Activated CD4-positive, alpha-beta memory T cell treated with anti-CD3 and anti-CD28 coated beads, Interleukin-2, amount 10 ng/mL, durations not matched to agents 7 days and 5 days (primary cell): ENCODE data around the gene SHKBP1. TPM values are rescaled to one million over a fixed set of nuclear protein-coding genes. Genes with fewer than 3 reads are reported as not detected.

Experiments used
- CTCF ChIA-PET: fragments of 350-600 bp; sonication (Branson Sonifier 250); formaldehyde crosslinking; loops from one replicate; lab custom pipeline; 2021; ENCODE audit warnings: antibody characterized with exemption, inconsistent platforms; lab: Charles Lee
- POLR2A ChIA-PET: fragments of 350-600 bp; sonication (Branson Sonifier 250); formaldehyde crosslinking; loops from one replicate; lab custom pipeline; 2021; ENCODE audit warnings: antibody characterized with exemption; lab: Charles Lee
- DNase-seq: peaks from one replicate; pipeline ENCODE4 v3.0.0-alpha.2; 2020
- H3K27ac Mint-ChIP-seq: one replicate; pipeline ENCODE4 v1.8.0; 2021; ENCODE audit warnings: mild to moderate bottlenecking, mixed read lengths
- H3K27me3 Mint-ChIP-seq: one replicate; pipeline ENCODE4 v1.8.0; 2021; ENCODE audit warnings: mixed read lengths
- H3K36me3 Mint-ChIP-seq: one replicate; pipeline ENCODE4 v1.8.0; 2021; ENCODE audit warnings: low read depth, mixed read lengths
- H3K4me1 Mint-ChIP-seq: one replicate; pipeline ENCODE4 v1.8.0; 2021; ENCODE audit warnings: mixed read lengths
- H3K4me3 Mint-ChIP-seq: one replicate; pipeline ENCODE4 v1.8.0; 2021; ENCODE audit warnings: mild to moderate bottlenecking, mixed read lengths
- H3K9me3 Mint-ChIP-seq: one replicate; pipeline ENCODE4 v1.8.0; 2021; ENCODE audit warnings: mixed read lengths
- total RNA-seq, 2 experiments: library from RNA; stranded (reverse); gene quantifications; one replicate each; pipeline ENCODE4 v1.2.3, GENCODE V29; 2021

SHKBP1 gene
- total RNA-seq, 2 experiments from 2014 or later: 139 to 150 TPM

DNA sequence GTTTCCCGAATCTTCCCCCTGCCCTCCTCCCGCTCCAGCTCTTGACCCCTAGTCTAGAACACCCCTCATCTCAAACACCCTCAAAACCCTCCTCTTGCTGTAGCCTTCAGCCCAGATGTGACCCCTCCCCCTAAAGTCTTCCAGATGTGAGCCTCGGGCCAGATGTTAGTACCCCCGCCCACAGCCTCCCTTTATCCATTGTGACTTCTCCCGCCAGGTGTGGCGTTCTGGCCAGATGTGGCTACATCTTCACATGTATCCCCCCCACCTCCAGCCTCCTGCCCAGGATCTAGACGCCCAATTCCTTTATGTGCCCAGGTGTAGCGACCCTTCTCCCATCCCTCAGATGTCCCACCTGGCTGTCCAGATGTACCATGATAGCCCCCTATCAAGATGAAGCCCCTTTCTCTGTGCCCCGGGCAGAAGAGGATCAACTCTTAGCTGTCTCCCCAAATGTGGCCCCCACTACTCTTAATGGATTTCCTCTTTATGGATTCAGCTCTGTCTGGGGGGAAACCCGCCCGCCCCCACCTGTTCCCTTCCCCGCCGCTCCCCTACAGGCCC, 24.0 kb downstream of the SHKBP1 start:
- H3K4me1 Mint-ChIP-seq: peaks cover 66% of the 10 kb centered on the region
- H3K27ac Mint-ChIP-seq: no peak overlapping the region
- CTCF ChIA-PET: interaction anchor here (1.3 to 4.9 kb wide), 2 partner anchors 13 to 34 kb away, joined by 5 to 24 read pairs; no protein-coding TSS in a partner anchor
- no peaks in the 10 kb centered on the region for H3K9me3 Mint-ChIP-seq
- POLR2A ChIA-PET: interaction anchor here (1.1 to 2.8 kb wide), 3 partner anchors 9 to 196 kb away, joined by 3 to 10 read pairs (median 3); no protein-coding TSS in a partner anchor
- DNase-seq: no peak
- H3K27me3 Mint-ChIP-seq: peaks cover 45% of the 10 kb centered on the region
- H3K36me3 Mint-ChIP-seq: no peaks in the 10 kb centered on the region
- peak overlapping the region; percentile 30 for H3K4me3 Mint-ChIP-seq

DNA sequence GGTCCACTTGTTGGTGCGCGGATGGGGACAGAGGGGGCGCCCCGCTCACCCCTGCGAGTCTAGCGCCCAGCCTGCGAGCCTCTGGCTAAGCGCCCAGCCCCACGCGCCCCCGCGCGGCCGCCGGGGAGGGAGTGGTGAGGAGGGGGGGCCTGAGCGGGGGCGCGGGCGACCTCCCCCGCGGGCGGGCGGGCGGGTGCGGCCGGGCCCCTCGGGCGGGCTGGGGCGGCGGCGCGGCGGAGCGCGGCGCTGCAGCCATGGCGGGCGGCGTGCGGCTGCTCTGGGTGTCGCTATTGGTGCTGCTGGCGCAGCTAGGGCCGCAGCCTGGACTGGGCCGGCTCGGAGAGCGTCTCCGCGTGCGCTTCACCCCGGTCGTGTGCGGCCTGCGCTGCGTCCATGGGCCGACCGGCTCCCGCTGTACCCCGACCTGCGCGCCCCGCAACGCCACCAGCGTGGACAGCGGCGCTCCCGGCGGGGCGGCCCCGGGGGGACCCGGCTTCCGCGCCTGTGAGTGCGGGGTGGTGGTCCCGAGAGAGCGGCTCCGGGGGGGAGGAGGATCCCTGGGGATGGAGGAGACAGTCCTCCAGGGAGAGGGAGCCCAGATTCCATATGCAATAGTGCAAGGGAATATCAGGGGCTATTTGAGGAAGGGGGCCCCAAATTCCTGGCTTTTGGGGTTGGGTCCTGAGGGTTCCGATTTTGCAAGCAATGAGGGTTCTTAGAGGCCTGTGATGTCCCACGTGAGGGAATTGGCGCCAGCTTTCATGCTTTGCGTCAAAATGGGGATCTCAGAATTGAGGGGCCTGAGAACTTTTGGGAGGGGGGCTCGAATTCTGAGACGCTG, 24.7 kb downstream of the SHKBP1 start, which contains the start of gene LTBP4:
LTBP4 (plus strand) TSS at position 236 of the 841 bp plus-strand sequence; CDS start at position 255, 19 bp downstream.
- Mint-ChIP-seq H3K9me3 (no peaks in the 10 kb centered on the region), H3K27me3 (peaks cover 42% of the 10 kb centered on the region), H3K4me3 (peak within 1 kb of the TSS; percentile 30), H3K27ac (no peak within 1 kb of the TSS), H3K4me1 (peaks cover 72% of the 10 kb centered on the region), H3K36me3 (no peaks in the 10 kb centered on the region)
- DNase-seq: no peak
- POLR2A ChIA-PET: interaction anchor here (2.8 kb wide), 1 partner anchor 9 kb away, joined by 10 read pairs; no protein-coding TSS in a partner anchor
- CTCF ChIA-PET: interaction anchor here (1.3 to 4.9 kb wide), 3 partner anchors 12 to 137 kb away, joined by 5 to 30 read pairs (median 24); partner anchors contain the start of gene BLVRB

DNA sequence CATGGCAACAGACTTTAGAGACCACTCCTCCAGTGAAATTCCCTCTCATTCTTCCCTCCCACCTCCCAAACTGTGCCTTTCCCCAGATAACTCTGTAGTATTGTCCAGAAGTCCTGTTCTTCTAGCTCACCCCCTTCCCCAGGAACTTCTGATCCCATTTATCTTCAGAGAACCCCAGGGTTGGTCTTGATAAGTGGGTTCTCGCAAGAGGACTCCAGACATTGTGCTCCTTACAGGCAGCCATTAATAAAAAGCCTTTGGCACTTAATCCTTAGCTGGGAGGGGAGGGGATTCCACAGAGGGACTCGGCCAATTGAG, 26.4 kb downstream of the SHKBP1 start:
- CTCF ChIA-PET: interaction anchor here (0.6 to 4.9 kb wide), 18 partner anchors 8 to 298 kb away, joined by 3 to 65 read pairs (median 7); partner anchors contain the start of gene BLVRB
- H3K27me3 Mint-ChIP-seq: peaks cover 34% of the 10 kb centered on the region
- DNase-seq: no peak
- H3K9me3 Mint-ChIP-seq: no peaks in the 10 kb centered on the region
- H3K4me1 Mint-ChIP-seq: peaks cover 80% of the 10 kb centered on the region
- POLR2A ChIA-PET: interaction anchor here (1.0 to 3.8 kb wide), 9 partner anchors 10 to 147 kb away, joined by 3 to 53 read pairs (median 5); partner anchors contain the start of genes ACTMAP and BLVRB
- peak overlapping the region; percentile 86 for H3K4me3 Mint-ChIP-seq
- no peak overlapping the region for H3K27ac Mint-ChIP-seq
- no peaks in the 10 kb centered on the region for H3K36me3 Mint-ChIP-seq

DNA sequence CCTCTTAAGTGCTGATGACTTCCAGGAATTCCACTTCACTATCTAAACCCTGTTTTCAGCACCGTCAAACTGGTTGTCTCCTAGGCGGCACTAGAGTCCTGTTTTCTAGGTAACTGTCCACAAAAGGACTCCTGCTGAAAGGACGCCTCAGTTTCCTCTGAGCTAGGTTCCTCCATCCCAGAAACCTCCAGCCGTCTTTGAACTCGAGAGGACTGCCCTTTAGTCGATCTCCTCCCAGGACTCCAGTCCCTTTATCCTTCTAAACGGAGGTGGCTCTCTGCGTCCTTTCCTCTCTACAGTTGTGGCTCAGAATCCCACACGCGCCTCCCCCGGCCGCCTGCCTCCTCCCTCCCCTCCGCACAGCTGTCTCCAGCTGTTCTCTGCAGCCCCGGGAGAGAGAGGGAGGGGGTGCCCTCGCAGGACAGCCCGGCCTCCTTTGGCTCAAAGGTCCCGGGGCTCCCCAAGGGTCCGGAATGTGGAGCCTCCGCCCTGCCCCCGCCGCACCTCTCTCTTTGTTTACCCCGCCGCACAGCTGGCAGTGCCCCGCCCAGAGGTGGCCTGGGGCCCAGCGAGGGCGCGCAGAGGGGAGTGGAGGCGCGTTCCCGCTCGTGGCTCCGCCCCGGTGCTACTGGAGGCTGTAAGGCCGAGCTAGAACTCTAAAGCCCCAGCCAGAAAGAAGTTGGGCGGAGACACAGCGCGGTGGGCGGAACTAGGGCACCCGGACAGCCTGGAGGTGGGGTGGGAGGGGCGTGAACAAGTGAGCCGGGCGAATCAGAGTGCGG, 26.9 kb downstream of the SHKBP1 start:
- CTCF ChIA-PET: interaction anchor here (0.6 to 4.9 kb wide), 22 partner anchors 9 to 464 kb away, joined by 3 to 65 read pairs (median 6); partner anchors contain the start of gene BLVRB

DNA sequence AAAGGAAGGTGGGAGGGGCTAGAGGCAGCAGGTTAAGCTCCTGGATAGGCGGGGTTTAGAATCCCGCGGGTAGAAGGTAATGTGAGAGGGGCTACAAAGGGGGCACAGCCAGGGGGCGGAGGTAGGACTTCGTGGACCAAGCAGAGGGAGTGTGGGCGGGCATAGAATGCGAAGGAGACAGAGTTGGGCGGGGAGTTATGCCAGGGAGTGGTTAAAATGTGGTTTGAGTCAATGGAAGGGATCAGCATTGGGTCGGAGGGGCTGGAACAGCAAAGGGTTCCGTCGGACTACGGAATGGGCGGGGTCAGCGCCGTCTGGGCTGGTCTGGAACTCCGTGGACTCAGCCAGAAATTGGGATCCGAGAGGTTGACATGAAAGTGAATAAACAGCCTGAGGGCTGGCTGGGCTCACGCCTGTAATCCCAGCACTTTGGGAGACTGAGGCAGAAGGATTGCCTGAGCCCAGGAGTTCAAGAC, 27.5 kb downstream of the SHKBP1 start:
- H3K4me1 Mint-ChIP-seq: peaks cover 77% of the 10 kb centered on the region
- no peaks in the 10 kb centered on the region for H3K36me3 Mint-ChIP-seq
- peak overlapping the region; percentile 96 for H3K27ac Mint-ChIP-seq
- no peaks in the 10 kb centered on the region for H3K9me3 Mint-ChIP-seq
- ChIA-PET CTCF (interaction anchor here (0.6 to 4.9 kb wide), 17 partner anchors 9 to 465 kb away, joined by 3 to 65 read pairs (median 7); partner anchors contain the start of gene BLVRB), POLR2A (interaction anchor here (1.0 to 3.8 kb wide), 12 partner anchors 11 to 183 kb away, joined by 3 to 53 read pairs (median 8); partner anchors contain the start of genes ACTMAP, BLVRB, SERTAD3 and SNRPA)
- H3K27me3 Mint-ChIP-seq: peaks cover 25% of the 10 kb centered on the region
- DNase-seq: no peak
- H3K4me3 Mint-ChIP-seq: peak overlapping the region; percentile 86

More for the DNA sequence above, 26.9 kb downstream of the SHKBP1 start:
- Mint-ChIP-seq H3K27me3 (peaks cover 30% of the 10 kb centered on the region), H3K4me3 (peak overlapping the region; percentile 86), H3K4me1 (peaks cover 78% of the 10 kb centered on the region), H3K9me3 (no peaks in the 10 kb centered on the region), H3K36me3 (no peaks in the 10 kb centered on the region), H3K27ac (peak overlapping the region; percentile 96)
- peak; percentile 100 for DNase-seq
- POLR2A ChIA-PET: interaction anchor here (1.0 to 3.8 kb wide), 11 partner anchors 11 to 183 kb away, joined by 3 to 53 read pairs (median 5); partner anchors contain the start of genes ACTMAP and BLVRB

DNA sequence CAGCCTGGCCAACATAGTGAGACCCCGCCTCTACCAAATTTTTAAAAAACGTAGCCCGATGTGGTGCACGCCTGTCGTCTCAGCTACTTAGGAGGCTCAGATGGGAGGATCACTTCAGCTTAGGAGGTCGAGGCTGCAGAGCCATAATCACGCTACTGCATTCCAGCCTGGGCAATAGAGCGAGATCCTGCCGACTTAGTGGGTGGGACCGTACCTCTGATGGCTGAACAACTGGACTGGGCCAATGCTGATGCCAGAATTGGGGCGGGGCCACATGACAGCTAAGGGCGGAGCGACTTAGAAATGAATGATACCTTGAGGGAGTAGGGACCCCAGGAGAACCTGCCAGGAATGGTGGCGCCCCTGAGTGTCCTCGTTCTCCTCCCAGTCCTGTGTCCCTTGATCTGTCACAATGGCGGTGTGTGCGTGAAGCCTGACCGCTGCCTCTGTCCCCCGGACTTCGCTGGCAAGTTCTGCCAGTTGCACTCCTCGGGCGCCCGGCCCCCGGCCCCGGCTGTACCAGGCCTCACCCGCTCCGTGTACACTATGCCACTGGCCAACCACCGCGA, 28.1 kb downstream of the SHKBP1 start:
- ChIA-PET CTCF (interaction anchor here (1.1 to 4.9 kb wide), 15 partner anchors 9 to 465 kb away, joined by 3 to 65 read pairs (median 7); partner anchors contain the start of gene BLVRB), POLR2A (interaction anchor here (1.1 to 3.8 kb wide), 14 partner anchors 10 to 660 kb away, joined by 3 to 53 read pairs (median 5); partner anchors contain the start of genes ACTMAP, BLVRB, SERTAD1 and SERTAD3)
- Mint-ChIP-seq H3K4me1 (peaks cover 76% of the 10 kb centered on the region), H3K27ac (peak overlapping the region; percentile 96), H3K4me3 (peak overlapping the region; percentile 86), H3K9me3 (no peaks in the 10 kb centered on the region), H3K36me3 (no peaks in the 10 kb centered on the region), H3K27me3 (peaks cover 20% of the 10 kb centered on the region)
- DNase-seq: peak; percentile 42

DNA sequence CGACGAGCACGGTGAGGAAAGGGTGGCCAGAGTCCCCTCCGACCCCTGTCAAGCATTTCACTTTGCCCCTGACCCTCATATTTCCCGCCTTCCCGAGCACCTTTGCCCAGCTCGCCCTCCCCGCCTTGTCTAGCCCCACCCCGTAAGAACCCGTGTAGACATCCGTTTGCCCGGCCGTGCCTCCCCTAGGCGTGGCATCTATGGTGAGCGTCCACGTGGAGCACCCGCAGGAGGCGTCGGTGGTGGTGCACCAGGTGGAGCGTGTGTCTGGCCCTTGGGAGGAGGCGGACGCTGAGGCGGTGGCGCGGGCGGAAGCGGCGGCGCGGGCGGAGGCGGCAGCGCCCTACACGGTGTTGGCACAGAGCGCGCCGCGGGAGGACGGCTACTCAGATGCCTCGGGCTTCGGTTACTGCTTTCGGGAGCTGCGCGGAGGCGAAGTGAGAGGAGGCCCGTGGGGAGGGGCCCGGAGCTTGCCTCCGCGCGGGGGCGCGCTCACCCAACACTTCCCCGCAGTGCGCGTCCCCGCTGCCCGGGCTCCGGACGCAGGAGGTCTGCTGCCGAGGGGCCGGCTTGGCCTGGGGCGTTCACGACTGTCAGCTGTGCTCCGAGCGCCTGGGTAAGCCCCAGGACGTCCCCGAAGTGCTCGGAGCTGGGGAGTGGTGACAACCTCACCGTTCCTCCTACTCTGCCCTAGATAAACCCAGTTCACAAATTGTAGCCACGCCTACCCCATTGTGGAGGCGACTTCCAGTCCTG, 28.7 kb downstream of the SHKBP1 start:
- Mint-ChIP-seq H3K27ac (peak overlapping the region; percentile 96), H3K27me3 (peaks cover 17% of the 10 kb centered on the region), H3K9me3 (no peaks in the 10 kb centered on the region), H3K36me3 (no peaks in the 10 kb centered on the region), H3K4me1 (peaks cover 80% of the 10 kb centered on the region), H3K4me3 (peak overlapping the region; percentile 86)
- POLR2A ChIA-PET: interaction anchor here (0.8 to 3.8 kb wide), 17 partner anchors 9 to 659 kb away, joined by 3 to 53 read pairs (median 5); partner anchors contain the start of genes ACTMAP, BLVRB, RAB4B and SERTAD1
- peak; percentile 92 for DNase-seq
- CTCF ChIA-PET: interaction anchor here (1.1 to 4.9 kb wide), 10 partner anchors 8 to 466 kb away, joined by 3 to 65 read pairs (median 8); partner anchors contain the start of gene BLVRB

DNA sequence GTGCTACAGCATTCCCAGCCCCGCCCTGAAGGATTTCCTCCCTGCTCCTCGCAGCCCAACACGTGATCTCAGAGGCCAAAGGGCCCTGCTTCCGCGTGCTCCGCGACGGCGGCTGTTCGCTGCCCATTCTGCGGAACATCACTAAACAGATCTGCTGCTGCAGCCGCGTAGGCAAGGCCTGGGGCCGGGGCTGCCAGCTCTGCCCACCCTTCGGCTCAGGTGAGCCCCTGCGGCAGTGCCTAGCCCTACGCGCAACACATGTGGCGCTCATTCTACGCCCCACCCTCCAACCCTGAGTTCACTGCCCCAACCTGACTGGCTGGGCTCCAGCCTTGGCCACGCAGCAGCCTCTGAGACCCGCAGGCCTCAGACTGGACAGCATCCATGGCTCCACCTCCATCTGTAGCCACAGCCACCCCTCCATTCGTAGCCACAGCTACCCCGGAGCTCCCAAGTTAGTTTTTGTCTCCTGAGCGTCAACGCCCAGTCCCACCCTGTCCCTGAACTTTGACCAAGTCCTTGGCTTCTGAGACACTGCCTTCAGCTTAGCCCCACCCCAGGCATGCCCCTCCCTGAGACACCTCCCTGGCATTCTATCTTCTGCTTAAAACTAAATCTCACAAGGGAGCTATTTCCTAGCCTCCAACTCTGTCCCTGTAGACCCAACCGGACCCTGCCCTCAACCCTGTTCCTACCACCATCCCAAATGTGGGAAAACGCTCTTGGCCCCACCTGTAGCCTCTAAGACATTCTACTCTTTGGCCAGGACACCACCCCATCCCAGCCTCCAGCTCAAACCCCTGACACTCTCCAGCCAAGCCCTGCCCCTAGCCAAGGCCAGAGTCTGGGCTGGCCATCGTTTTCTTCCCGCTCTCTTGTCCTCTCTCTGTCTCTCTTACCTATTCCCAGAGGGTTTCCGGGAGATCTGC, 30.9 kb downstream of the SHKBP1 start:
- Mint-ChIP-seq H3K36me3 (peaks cover 9% of the 10 kb centered on the region), H3K9me3 (no peaks in the 10 kb centered on the region), H3K4me3 (peak overlapping the region; percentile 86), H3K4me1 (peaks cover 84% of the 10 kb centered on the region), H3K27ac (peak overlapping the region; percentile 54), H3K27me3 (peaks cover 5% of the 10 kb centered on the region)
- ChIA-PET CTCF (interaction anchor here (0.9 kb wide), 1 partner anchor 144 kb away, joined by 3 read pairs; no protein-coding TSS in a partner anchor), POLR2A (interaction anchor here (1.8 kb wide), 1 partner anchor 15 kb away, joined by 5 read pairs; no protein-coding TSS in a partner anchor)
- no peak for DNase-seq

DNA sequence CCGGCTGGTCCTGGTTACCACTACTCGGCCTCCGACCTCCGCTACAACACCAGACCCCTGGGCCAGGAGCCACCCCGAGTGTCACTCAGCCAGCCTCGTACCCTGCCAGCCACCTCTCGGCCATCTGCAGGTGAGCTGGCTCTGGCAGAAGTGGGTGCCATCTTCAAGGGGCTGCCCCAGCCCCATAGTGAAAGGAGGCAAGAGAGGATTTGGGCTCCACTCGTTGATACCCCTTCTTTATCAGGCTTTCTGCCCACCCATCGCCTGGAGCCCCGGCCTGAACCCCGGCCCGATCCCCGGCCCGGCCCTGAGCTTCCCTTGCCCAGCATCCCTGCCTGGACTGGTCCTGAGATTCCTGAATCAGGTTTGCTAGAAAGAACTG, 31.6 kb downstream of the SHKBP1 start:
- POLR2A ChIA-PET: interaction anchor here (2.2 kb wide), 1 partner anchor 655 kb away, joined by 7 read pairs; the partner anchor contains the start of gene HNRNPUL1
- Mint-ChIP-seq H3K36me3 (peaks cover 11% of the 10 kb centered on the region), H3K27ac (peak overlapping the region; percentile 18), H3K4me1 (peaks cover 83% of the 10 kb centered on the region), H3K27me3 (peaks cover 1% of the 10 kb centered on the region), H3K4me3 (peak overlapping the region; percentile 53), H3K9me3 (no peaks in the 10 kb centered on the region)
- DNase-seq: no peak
- CTCF ChIA-PET: no interaction called here

DNA sequence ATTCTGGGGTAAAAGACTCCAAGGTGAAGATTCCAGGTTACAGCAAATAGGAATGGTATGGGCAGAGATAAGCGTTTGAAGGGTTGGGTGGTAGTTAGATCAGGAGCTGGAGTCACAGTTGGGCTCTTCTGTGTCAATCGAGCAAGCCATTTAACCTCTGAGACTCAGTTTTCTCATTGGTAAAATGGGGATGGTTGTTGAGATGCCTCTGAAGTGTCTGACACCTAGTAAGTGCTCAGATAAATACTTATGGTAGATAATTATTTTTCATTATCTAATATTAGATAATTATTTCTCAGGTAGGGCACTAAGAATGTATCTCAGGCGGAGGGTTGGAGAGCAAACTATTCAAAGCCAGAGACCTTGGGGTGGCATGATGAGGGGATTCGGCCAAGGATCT, 32.3 kb downstream of the SHKBP1 start:
- Mint-ChIP-seq H3K27me3 (no peaks in the 10 kb centered on the region), H3K27ac (peak overlapping the region; percentile 96), H3K36me3 (peaks cover 11% of the 10 kb centered on the region), H3K9me3 (no peaks in the 10 kb centered on the region), H3K4me3 (peak overlapping the region; percentile 77), H3K4me1 (peaks cover 82% of the 10 kb centered on the region)
- ChIA-PET POLR2A (interaction anchor here (0.9 to 2.2 kb wide), 7 partner anchors 8 to 655 kb away, joined by 3 to 10 read pairs (median 6); partner anchors contain the start of genes HNRNPUL1, LTBP4 and RAB4B), CTCF (interaction anchor here (1.5 to 1.8 kb wide), 2 partner anchors 10 to 38 kb away, joined by 9 to 11 read pairs; no protein-coding TSS in a partner anchor)
- no peak for DNase-seq
